Suprapubic skin (tissue), 4 donors: ENCODE data around the gene OR2B6. TPM values are rescaled to one million over a fixed set of nuclear protein-coding genes. Genes with fewer than 3 reads are reported as not detected.

Experiments used
- DNase-seq, 2 donors: peaks; one replicate each; pipeline ENCODE4 v3.0.0-alpha.2; 2019; ENCODE audit warnings: low spot score in 2 of 2
- H3K27ac ChIP-seq: fragments of 200-600 bp; sonication (generic); one replicate; pipeline ENCODE4 v1.5.1; 2019
- H3K27me3 ChIP-seq: fragments of 200-600 bp; sonication (generic); one replicate; pipeline ENCODE4 v1.5.1; 2019
- H3K36me3 ChIP-seq: fragments of 200-600 bp; sonication (generic); one replicate; pipeline ENCODE4 v1.5.1; 2019
- H3K4me1 ChIP-seq: fragments of 200-600 bp; sonication (generic); one replicate; pipeline ENCODE4 v1.5.1; 2019
- H3K4me3 ChIP-seq: fragments of 200-600 bp; sonication (generic); one replicate; pipeline ENCODE4 v1.5.1; 2019; ENCODE audit warnings: mild to moderate bottlenecking
- H3K9me3 ChIP-seq: fragments of 200-600 bp; sonication (generic); one replicate; pipeline ENCODE4 v1.5.1; 2019
- EP300 ChIP-seq: sonication (generic); formaldehyde crosslinking; IDR thresholded peaks from one replicate; pipeline ENCODE4 v1.6.1; 2017; ENCODE audit warnings: antibody characterized with exemption
- POLR2A ChIP-seq, 2 donors: fragments of 450-650 bp; IDR thresholded peaks; one replicate each; pipeline ENCODE4 v1.6.1; 2017; ENCODE audit warnings: antibody characterized with exemption in 2 of 2, mild to moderate bottlenecking in 2 of 2, moderate library complexity in 2 of 2
- POLR2AphosphoS5 ChIP-seq, 3 donors: sonication (generic); formaldehyde crosslinking; IDR thresholded peaks; one replicate each; pipeline ENCODE4 v1.6.1; 2017; ENCODE audit warnings: antibody characterized with exemption in 3 of 3
- WGBS: methylation state at CpG from one replicate; pipeline ENCODE4 v1.1.5; 2018; 5-methylcytosine and 5-hydroxymethylcytosine counted together
- total RNA-seq, 4 donors: library from RNA; depleted of rRNA; stranded (reverse); fragments of >200 nt; gene quantifications; one replicate each; pipeline ENCODE4 v1.1.0, GENCODE V29; 2016
- TF ChIP-seq, protein P1 (sequence below), 2 donors: fragments of 200-600 bp in 1 of 2; fragments of 450-650 bp in 1 of 2; sonication (generic) in 1 of 2; IDR thresholded peaks; one replicate each; pipeline ENCODE4 v1.5.1; 2016 to 2019; ENCODE audit warnings: antibody characterized with exemption in 2 of 2, mild to moderate bottlenecking in 1 of 2, moderate library complexity in 1 of 2

The OR2B6 gene
- total RNA-seq, 4 donors from 2014 or later, result not detected

DNA sequence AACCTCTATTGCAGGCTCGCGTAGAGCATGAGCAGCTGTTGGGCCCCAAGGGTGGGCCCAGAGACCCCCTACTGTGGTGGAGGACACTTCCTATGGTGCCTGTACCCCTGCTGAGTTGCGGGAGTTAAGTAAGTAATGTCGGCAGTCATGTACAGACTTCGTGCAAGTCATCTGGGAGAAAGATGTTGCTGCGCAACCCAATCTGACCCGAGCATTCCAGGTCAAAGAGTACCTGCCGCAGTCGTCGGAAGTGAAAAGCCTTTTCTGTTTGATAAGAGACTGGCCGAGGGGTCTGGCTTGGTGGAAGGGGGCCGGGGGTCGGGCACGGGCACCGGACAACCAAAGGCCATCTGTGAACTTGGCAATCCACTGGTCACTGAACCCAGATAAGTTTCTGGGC lies 44.3 kb downstream of the OR2B6 start:
- no peak for DNase-seq
- TF ChIP-seq, protein P1, sequence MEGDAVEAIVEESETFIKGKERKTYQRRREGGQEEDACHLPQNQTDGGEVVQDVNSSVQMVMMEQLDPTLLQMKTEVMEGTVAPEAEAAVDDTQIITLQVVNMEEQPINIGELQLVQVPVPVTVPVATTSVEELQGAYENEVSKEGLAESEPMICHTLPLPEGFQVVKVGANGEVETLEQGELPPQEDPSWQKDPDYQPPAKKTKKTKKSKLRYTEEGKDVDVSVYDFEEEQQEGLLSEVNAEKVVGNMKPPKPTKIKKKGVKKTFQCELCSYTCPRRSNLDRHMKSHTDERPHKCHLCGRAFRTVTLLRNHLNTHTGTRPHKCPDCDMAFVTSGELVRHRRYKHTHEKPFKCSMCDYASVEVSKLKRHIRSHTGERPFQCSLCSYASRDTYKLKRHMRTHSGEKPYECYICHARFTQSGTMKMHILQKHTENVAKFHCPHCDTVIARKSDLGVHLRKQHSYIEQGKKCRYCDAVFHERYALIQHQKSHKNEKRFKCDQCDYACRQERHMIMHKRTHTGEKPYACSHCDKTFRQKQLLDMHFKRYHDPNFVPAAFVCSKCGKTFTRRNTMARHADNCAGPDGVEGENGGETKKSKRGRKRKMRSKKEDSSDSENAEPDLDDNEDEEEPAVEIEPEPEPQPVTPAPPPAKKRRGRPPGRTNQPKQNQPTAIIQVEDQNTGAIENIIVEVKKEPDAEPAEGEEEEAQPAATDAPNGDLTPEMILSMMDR (IDR thresholded peaks at IDR 0.05), result no peak
- TF ChIP-seq EP300, result no peak
- Histone ChIP-seq H3K36me3 (no peaks in the 10 kb centered on the region), H3K27me3 (peaks cover 6% of the 10 kb centered on the region), H3K27ac (no peak overlapping the region), H3K9me3 (no peaks in the 10 kb centered on the region), H3K4me1 (no peaks in the 10 kb centered on the region), H3K4me3 (no peak overlapping the region)
- 70% methylated on average over 15 of the region's 15 CpGs for WGBS

GRCh38 chr6:28001751-28002150 lies 44.7 kb downstream of the OR2B6 start:
- H3K27me3 ChIP-seq, result peaks cover 6% of the 10 kb centered on the region
- no peak overlapping the region for H3K4me3 ChIP-seq
- 67% methylated on average over 1 of the region's 5 CpGs for WGBS
- TF ChIP-seq, protein P1 (IDR thresholded peaks at IDR 0.05), result no peak
- TF ChIP-seq POLR2AphosphoS5 (IDR thresholded peaks at IDR 0.05) (no peak), EP300 (no peak), POLR2A (IDR thresholded peaks at IDR 0.05) (no peak)
- H3K27ac ChIP-seq, result no peak overlapping the region
- no peaks in the 10 kb centered on the region for H3K4me1 ChIP-seq
- H3K9me3 ChIP-seq, result no peaks in the 10 kb centered on the region
- H3K36me3 ChIP-seq, result no peaks in the 10 kb centered on the region
- DNase-seq, result no peak

- H3K4me3 ChIP-seq, result no peak overlapping the region
- no peak overlapping the region for H3K27ac ChIP-seq
- TF ChIP-seq POLR2A (IDR thresholded peaks at IDR 0.05), result no peak
- TF ChIP-seq, protein P1 (IDR thresholded peaks at IDR 0.05), result no peak
- TF ChIP-seq POLR2AphosphoS5 (IDR thresholded peaks at IDR 0.05), result no peak
- no peak for TF ChIP-seq EP300
- H3K9me3 ChIP-seq, result no peaks in the 10 kb centered on the region
- no peaks in the 10 kb centered on the region for H3K36me3 ChIP-seq
- no peaks in the 10 kb centered on the region for H3K4me1 ChIP-seq
- no peak for DNase-seq
- 100% methylated on average over 2 of the region's 5 CpGs for WGBS
- H3K27me3 ChIP-seq, result peaks cover 6% of the 10 kb centered on the region
Observed at GRCh38 chr6:28002161-28002560, 45.1 kb downstream of the OR2B6 start.

DNA sequence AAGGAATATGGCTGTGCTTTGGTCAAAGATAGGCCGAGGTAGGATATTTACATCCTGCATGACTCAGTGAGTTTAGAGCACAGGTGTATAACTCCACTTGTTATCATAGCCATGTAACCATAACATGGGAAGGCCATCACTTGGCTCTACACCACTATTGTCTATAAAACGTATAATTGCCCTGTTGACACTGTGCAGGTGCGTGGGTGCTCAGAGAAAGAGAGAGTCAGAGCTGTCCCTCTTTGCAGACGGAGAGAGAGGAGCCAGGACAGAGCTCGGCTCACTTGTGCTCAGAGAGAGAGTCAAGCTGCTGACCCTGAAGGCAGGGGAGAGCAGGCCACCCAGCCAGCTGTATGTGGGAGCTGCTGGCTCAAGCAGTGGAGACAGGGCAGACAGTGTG lies 46.0 kb downstream of the OR2B6 start:
- WGBS, result 88% methylated on average over 5 of the region's 5 CpGs
- no peaks in the 10 kb centered on the region for H3K9me3 ChIP-seq
- no peaks in the 10 kb centered on the region for H3K36me3 ChIP-seq
- DNase-seq, result no peak
- H3K4me3 ChIP-seq, result no peak overlapping the region
- no peak overlapping the region for H3K27ac ChIP-seq
- H3K27me3 ChIP-seq, result peaks cover 6% of the 10 kb centered on the region
- no peaks in the 10 kb centered on the region for H3K4me1 ChIP-seq
- TF ChIP-seq POLR2A (IDR thresholded peaks at IDR 0.05) (no peak), EP300 (no peak), POLR2AphosphoS5 (IDR thresholded peaks at IDR 0.05) (no peak)
- TF ChIP-seq, protein P1 (IDR thresholded peaks at IDR 0.05), result no peak

DNA sequence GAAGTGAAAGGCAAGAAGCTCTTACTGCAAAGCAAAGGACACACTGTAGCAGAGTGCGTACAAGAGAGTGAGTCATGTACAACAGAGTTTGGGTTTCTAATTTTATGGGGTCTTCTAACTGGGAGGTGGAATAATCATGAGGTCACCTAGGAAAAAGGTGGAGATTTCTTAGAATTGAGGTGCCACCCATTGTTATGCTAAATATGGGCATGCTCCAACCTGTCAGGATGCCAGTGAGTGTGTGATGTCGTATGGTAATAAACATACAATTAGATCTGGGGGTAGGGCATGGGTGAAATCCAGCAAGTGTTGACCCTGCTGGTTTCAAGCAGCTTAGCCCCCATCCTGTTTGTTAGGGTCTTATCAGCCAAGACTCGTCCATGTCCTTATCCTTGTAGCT lies 46.6 kb downstream of the OR2B6 start:
- DNase-seq, result no peak
- no peak overlapping the region for H3K4me3 ChIP-seq
- TF ChIP-seq POLR2A (IDR thresholded peaks at IDR 0.05) (no peak), POLR2AphosphoS5 (IDR thresholded peaks at IDR 0.05) (no peak), EP300 (no peak)
- TF ChIP-seq, protein P1 (IDR thresholded peaks at IDR 0.05), result no peak
- H3K4me1 ChIP-seq, result no peaks in the 10 kb centered on the region
- H3K27me3 ChIP-seq, result peaks cover 6% of the 10 kb centered on the region
- 69% methylated on average over 3 of the region's 3 CpGs for WGBS
- no peaks in the 10 kb centered on the region for H3K36me3 ChIP-seq
- H3K27ac ChIP-seq, result no peak overlapping the region
- no peaks in the 10 kb centered on the region for H3K9me3 ChIP-seq
